ENCODE results near the gene TBC1D17.
A peak's percentile ranks its signal among the peaks of the same experiment; 100 is the strongest.

Gene TBC1D17

DNA sequence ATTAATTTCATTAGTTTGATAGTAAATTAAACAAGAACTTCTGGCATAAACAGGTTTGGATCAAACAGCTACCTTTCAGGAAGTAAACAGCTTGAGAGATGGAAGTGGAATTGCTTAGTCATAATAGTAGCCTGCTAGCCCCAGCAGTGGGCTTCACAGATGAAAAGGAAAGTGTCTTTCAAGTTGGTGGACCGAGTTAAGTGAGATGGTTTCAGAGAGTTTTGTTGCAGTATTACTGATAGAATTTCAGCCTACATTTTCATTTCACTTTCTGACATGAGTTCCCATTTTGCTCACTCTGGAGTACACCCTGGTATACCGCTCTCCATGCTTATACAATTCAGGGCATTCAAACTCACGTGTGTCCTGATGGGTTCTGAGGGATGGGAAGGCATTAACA, 28.6 kb upstream of the TBC1D17 start:
- no peak for DNase-seq (ENCODE audit: low spot score)

DNA sequence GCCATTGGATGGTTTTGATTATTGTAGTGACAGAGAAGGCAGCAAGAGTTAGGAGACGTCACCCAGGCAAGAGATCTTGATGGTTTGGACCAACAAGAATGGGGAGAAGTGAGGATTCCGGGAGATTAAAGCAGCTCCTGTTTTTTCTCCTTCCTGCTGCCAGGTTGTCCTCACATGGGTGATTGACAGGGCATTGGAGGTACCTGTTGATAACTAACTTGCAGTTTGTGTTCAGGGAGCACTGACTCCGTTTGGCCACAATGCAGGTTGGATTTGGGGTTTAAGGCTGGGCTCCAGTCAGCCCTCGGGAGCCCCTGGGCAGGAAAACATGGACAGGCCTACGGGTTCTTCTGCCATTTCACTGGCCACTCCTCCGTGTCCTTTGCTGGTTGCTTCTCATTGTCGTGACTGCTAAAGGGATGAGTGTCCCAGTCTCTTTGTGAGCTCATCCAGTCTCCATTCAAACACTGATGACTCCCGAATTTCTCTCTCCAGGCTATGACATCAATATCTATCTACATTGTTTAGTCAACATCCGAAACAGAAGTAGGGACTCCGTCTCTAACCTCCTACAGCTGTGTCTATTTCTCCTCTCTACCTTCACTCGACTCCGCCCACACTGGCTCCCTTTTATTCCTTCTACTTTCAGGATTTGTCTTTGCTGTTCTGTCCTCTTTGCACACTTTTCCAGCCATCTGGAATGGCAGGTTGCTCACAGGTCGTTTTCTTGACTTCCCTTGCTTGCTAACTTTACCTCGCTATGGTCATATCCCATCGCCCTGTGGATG, 27.9 kb upstream of the TBC1D17 start:
- DNase-seq (ENCODE audit: low spot score), result no peak

DNA sequence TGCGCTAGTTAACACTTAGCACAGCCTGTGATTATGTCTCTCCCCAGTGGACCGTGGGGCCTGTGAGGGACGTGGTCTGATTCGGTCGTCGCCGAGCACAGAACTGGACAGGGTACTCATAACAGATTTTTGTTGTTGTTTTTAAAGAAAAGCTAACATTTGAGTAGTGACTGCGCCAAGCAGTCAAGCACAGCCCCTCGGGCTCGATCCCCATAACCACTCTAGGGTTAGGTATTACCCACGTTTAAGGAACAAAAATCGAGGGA, 27.3 kb upstream of the TBC1D17 start:
- no peak for DNase-seq (ENCODE audit: low spot score)

DNA sequence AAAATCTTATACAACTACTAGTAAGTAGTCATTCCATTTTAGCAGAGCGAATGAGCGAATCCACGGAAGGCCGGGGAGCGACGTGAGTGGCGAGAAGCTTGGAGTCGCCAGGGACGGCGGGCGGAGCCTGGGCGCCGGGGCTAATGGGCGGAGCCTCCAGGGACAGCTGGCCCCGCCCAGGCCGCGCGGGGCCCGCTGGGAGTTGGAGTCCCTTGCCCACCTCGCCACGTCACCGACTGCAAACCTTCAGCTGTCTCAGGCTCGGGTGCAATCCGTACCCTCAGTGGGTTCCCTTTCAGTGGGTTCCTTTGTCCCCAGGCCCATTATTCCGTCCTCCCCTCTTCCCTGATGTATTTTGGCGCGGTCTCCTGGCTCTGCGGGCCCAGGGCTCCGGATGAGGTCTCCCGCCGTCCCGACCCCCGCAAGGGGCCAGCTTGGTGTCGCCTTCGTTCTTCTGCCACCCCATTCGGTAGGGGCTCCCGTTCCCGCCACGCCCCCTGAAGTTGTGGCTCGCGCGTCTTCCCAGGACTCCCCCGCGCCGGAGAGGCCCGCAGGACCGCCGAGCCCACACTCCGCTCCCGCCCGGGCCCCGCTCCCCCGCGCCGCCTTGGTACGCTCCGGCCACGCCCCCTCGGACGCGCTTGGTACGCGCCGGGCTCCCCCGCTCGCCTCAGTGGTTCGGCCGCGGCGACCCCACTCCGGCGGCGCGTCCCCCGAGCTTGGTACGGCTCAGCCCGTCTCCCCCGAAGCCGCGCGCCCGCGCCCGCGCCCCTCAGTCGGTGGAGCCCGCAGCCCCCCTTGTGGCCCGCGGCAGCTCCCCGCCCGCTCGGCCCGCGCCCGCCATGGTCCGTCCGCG, 26.8 kb upstream of the TBC1D17 start, which contains the start of gene PTOV1:
Gene PTOV1 (plus strand): TSS at position 673 of the 856 bp plus-strand sequence.
- DNase-seq (ENCODE audit: low spot score), result peak; percentile 99

DNA sequence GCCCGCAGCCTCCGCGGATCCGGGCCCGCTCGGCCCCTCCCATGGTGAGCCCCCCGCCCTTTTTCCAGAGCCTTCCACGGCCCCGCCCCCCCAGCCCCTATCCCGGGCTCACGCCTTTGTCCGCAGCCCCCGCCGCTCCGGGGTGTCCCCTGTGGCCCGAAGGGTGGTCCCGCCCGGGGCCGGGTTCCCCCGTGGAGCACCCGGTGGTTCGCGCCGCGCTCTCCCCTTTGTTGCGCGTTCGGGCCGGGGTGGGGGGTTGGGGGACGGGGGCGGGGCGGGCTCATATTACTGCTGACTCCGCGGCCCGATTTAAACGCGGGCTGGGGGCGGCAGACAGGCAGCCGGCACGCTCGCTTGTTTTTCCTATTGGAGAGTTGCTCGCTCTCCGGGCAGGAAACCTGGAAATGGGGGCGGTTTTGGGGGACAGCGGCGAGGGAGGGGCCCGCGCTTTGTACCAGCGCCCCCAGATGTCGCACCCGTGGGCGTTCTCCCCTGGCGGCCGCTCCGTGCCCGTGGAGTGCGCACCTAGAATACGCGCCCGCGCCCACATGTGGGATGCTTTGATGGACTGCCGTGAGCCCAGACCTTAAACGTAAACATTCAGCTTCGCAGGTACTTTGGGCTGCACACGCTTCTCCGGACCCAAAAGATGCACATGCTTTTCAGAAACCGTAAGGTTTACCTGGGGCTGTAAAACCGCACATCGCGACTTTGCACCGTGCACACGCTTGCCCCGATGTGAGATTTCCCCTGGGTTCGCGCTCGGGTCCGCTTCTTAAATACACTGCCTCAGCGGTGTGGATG, 25.8 kb upstream of the TBC1D17 start:
- DNase-seq (ENCODE audit: low spot score), result peak; percentile 83

DNA sequence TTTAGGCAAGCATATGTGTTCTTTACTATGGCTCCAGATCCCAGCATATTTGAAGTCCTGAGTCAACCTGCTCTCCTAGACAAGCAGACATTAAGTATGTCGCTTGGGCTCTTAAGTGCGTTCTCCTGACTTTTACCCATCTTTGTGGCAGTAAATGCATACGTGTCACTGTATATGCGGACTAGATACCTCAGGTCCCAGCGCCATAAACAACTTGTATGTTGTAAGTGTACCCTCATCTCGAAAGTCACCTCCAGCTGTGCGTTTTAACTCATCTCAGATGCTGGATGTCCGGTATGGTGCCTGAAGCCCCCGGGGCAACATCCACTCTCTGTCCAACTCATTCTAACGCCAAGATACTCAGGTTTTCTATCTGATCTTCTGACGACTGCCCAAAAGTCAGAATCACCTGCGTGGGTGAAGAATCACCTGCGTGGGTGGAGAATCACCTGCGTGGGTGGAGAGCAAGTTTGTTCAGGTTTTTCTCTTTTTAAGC, 24.8 kb upstream of the TBC1D17 start:
- DNase-seq (ENCODE audit: low spot score), result no peak

DNA sequence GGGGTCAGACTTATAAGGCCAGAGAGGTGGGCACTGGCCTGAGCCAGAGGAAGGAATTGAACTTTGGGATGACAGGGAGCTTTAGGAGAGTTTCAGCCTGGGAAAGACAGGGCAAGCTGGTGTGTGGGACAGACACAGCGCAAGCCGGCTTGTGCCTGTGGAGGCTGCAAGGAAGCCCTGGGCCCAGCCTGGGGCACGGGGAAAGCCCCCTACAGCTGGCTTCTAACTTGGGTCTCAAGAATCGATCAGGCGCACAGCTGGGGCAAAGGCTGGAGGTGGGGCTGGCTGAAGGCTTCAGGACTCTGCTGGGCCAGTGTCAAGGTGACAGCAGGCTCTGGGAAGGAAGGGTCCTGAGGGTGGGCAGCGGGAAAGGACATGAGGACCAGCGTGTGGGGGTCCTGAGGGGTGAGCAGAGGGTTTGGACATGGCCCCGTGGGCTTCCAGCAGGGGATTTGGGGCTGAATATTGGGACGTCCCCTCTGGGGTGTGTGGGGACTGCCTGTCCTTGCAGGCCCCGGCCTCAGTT, 23.6 kb upstream of the TBC1D17 start:
- DNase-seq (ENCODE audit: low spot score), result no peak

DNA sequence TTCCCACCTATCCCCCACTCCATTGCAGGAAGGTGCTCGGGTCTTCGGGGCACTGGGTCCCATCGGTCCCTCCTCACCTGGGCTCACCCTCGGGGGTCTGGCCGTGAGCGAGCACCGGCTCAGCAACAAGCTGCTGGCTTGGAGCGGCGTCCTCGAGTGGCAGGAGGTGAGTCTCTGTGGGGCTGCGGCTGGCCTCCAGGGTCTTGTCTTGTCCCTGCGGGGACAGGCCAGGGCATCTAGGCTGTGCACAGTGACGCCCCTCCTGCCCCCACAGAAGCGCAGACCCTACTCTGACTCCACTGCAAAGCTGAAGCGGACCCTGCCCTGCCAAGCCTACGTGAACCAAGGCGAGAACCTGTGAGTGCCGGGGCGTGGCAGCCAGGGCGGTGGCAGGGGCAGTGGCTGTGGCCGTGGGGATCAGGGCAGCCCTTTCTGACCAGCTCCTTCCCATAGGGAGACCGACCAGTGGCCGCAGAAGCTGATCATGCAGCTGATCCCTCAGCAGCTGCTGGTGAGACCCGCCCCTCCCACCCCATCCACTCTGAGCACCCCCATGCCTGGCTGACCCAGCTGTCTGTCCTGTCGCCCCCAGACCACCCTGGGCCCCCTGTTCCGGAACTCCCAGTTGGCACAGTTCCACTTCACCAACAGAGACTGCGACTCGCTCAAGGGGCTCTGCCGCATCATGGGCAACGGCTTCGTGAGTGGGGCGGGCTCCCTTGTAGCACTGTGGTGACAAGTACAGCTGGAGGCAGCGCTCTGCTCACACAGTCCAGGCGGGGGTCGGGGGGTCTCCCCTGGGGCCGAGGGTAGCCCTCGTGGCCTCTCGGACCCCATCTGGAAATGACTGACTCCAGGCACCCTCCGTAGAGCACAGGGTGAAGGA, 22.9 kb upstream of the TBC1D17 start:
- DNase-seq (ENCODE audit: low spot score), result no peak

DNA sequence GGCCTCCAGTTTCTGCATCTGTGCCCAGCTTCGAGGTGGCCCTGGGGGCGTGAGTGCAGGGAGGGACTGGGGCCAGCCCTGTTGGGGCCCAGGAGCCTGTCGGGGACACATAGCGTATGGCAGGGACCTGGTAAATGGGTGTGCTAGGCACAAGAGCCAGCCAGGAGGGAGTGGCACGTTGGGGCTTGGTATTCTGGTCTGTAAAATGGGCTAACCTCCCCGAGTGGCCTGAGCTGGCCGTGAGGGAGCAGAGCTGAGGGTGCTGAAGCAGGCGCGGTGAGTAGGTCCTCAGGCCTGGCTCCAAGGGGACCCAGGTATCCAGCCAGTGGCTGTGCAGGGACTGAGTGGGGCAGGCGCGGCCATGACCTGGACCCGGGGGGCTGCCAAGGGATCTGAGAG, 22.2 kb upstream of the TBC1D17 start:
- DNase-seq (ENCODE audit: low spot score), result no peak

DNA sequence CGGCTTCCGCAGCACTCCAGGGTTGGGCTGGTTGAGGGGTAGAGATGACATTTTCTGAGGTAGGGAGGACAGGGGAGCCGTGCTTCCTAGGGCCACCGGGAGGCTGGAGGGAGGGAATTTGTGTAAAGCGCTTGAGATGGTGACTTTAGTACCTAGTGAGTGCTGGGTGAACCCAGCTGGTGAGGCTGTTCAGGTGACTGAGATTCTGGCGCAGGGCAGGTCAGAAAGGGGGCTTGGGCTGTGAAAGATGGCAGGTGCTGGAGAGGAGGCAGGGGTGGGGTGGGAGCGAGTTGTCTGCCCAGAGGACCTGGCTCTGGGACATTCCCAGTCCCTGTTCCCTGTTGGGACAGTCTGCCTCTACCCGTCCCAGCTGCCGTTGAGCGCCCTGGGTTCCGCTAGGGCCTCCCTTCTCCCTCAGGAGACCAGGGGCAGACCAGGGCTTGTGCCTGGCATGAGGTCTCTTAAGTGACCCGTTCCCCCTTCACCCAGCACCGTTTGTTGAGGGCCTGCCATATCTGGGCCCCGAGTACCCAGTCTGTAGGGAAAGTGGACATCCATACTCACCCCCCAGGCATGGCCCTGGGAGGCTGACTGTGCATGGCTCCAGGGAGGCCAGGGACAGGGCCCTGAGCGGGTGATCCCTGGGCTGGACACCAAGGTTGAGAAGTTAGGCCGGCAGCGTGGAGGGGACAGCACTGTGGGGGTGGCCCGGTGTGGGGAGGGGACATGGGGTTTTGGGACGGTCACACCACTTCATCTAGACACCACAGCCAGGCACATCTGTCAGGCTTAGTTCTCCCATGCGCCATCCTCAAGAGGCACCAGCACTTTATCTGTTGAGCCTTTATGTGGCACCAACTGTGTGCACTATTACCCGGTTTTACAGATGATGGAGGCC, 21.6 kb upstream of the TBC1D17 start:
- no peak for DNase-seq (ENCODE audit: low spot score)

DNA sequence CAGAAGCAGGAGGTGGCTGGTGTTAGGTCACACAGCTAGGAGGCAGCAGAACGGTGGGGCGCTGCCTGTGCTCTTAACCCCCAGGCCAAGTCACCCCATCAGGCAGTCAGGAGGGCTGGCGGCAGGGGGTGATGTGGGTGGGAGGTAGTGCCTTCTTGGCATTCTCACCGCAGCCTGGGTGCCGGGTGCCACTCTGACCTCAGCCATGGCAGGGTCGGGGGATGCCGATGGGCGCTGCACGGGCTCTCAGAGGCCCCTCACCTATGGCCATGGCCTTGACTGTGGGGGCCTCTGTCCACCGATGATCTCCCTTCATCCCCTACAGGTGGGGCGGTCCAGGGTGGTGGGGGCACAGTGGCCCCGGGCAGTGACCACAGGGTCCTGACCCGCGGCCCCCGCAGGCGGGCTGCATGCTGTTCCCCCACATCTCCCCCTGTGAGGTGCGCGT, 20.9 kb upstream of the TBC1D17 start:
- no peak for DNase-seq (ENCODE audit: low spot score)

DNA sequence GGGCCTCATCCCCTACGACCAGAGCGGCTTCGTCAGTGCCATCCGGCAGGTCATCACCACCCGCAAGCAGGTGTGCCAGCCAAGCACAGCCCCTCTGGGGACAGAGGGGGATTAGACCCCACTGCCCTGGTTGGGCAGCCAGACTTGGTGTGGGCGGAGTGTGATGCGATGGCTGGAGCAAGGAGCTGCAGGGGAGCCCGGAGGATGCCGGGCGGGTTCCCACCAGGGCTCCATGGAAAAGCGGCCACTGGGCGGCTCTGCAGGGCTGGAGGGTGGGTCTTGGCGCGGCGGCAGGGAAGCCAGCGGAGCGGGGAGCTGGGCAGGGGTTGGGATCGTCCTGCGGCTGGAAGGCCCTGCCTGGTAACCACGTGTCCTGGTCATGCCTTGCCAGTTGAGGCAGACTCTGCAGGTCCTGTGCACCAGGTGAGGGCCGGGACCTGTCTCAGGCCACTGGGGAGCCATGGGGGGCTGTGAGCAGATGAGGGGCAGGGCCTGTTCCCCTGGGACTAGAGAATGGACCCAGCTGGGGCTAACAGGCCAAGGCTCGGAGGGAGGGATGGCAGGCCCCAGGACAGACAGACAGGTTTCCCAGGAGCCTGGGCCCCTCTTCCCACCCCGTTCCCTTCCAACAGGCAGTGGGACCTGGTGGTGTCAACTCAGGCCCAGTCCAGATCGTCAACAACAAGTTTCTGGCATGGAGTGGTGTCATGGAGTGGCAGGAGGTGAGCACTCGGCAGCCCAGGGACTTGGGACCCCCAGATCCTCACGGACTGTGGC, 20.3 kb upstream of the TBC1D17 start:
- no peak for DNase-seq (ENCODE audit: low spot score)

DNA sequence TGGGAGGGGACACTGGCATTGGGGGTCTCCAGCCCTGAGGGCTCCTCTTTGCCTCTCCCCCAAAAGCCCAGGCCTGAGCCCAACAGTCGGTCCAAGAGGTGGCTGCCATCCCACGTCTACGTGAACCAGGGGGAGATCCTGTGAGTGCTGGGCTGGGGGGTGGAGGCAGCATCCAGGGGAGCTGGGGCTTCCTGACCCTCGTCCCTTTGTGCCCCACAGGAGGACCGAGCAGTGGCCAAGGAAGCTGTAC, 19.7 kb upstream of the TBC1D17 start:
- DNase-seq (ENCODE audit: low spot score), result no peak

DNA sequence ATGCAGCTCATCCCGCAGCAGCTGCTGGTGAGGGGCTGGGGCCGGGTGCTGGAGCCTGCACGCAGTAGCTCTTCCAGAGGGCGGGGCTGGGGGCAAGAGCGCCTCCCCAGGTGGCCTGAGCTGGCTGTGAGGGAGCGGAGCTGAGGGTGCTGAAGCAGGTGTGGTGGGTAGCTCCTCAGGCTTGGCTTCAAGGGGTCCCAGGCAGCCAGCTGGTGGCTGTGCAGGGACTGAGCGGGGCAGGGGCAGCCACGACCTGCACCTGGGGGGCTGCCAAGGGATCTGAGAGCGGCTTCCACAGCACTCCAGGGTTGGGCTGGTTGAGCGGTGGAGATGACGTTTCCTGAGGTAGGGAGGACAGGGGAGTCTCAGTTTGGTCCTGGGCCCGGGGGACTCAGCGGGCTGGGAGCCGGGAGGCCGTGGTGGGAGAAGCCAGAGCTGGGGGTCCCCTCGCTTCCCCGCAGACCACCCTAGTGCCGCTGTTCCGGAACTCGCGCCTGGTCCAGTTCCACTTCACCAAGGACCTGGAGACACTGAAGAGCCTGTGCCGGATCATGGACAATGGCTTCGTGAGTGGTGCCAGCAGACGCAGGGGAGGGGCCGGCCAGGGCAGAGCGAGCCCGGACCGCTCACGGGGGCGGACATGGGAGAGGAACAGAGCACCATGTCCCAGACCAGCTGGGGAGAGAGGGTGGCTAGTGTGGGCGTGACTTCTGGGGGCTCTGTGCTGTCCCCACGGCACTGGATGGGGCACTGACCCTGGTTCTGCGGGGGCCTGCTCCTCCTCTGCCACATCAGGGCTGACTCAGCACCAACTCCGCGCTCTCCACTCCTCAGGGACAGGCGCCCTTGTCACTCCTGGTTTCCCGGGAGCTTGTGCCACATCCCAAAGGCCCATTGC, 19.2 kb upstream of the TBC1D17 start:
- DNase-seq (ENCODE audit: low spot score), result no peak

DNA sequence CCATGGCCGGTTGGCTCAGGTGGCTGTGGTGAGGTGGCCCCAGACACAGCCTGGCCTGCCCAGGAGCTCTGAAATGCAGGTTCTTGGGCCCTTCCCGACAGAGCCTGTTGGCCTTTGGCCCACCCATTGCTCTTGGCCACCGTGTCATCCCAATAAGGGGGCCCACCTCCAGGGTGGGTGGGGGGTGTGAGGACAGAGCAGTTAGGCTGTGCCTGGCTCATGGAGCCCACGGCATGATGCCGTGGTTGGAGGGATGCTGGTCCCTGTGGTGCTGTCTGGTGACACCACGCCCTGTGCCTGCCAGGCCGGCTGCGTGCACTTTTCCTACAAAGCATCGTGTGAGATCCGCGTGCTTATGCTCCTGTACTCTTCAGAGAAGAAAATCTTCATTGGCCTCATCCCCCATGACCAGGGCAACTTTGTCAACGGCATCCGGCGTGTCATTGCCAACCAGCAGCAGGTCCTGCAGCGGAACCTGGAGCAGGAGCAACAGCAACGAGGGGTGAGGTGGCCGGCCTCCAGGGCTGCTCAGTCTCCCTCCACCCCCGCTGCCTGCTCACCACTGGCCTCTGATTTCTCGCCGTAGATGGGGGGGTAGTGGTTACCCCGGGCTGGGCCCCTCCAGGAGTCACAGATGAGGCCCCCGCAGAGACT, 17.7 kb upstream of the TBC1D17 start:
- no peak for DNase-seq (ENCODE audit: low spot score)

DNA sequence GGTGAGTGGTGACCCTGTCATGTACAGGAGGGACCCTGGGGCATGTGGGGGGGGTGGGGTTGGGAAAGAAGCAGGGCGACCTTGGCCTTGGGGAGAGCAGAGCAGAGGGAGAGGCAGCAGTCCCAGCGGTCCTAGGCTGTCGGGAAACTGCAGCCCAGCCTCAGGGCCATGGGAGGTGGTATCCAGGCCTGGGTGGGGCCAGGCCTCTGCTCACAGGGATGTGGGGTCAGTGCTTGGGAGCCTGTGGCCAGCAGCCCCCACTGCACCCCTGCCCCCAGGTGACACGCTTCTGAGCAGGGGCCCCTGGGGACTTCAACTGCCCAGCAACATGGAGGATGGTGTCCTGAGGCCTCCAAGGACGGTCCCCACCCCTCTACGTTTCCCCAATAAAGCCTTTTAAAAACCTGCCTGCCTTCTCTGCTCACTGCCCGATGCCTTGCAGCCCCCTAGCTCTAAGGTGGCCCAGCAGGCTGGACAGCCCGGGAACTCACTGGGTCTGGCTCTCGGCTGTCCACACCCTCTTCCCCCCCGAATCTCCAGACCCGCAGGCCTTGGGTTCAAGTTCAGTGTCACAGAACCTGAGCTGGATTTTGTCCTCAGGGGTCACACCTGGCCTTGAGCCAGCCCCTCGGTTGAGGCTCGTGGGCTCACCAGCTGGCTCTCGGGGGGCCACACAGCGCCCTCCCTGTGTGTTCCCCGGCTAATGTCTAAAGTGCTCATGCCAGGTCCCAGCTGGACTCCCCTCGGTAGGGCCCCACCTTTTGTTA, 17.0 kb upstream of the TBC1D17 start:
- no peak for DNase-seq (ENCODE audit: low spot score)

DNA sequence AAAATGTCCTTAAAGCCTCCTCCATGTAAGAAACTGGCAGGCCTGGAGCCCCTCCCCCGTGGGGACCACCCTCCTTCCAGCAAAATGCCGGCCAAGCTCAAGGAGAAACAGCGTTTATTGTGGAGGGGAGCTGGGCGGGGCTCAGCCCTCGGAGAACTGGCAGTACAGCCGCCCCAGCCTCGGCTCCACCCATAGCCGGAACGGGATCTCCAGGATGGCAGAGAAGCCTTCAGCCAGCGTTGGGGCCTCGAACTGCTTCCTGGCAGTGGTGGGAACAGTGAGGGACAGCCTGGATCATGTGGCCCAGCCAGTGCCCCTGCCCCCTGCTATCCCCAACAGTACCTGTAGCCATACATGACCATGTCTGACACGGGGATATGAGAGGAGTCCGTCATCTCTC, 16.4 kb upstream of the TBC1D17 start:
- DNase-seq (ENCODE audit: low spot score), result peak; percentile 58

All from iPS-NIHi11 (cell line).